H9 (cell line): ENCODE results near the gene LAMA5. TPM values are rescaled to one million over a fixed set of nuclear protein-coding genes. Genes with fewer than 3 reads are reported as not detected.
A peak's percentile ranks its signal among the peaks of the same experiment; 100 is the strongest.

Experiments used
- DNase-seq: peaks from one replicate; pipeline ENCODE4 v3.0.0-alpha.2; 2017
- H2AFZ ChIP-seq: one replicate; pipeline ENCODE4 v1.6.1; 2013; ENCODE audit warnings: mild to moderate bottlenecking, low read length, control low read depth, moderate library complexity
- H2AK5ac ChIP-seq: 2 replicates; pipeline ENCODE4 v1.6.1; 2013; ENCODE audit warnings: low read length, control low read depth, mixed read lengths; ENCODE audit not compliant: insufficient read length
- H2BK120ac ChIP-seq: one replicate; pipeline ENCODE4 v1.6.1; 2013; ENCODE audit warnings: low read depth, mild to moderate bottlenecking, low read length, control low read depth, inconsistent platforms; ENCODE audit not compliant: poor library complexity, severe bottlenecking
- H2BK12ac ChIP-seq: 2 replicates; pipeline ENCODE4 v1.6.1; 2013; ENCODE audit warnings: low read length, control low read depth, mixed read lengths, low read depth; ENCODE audit not compliant: insufficient read length
- H2BK15ac ChIP-seq: 2 replicates; pipeline ENCODE4 v1.6.1; 2013; ENCODE audit warnings: low read depth, low read length, control low read depth
- H2BK20ac ChIP-seq: one replicate; pipeline ENCODE4 v1.6.1; 2013; ENCODE audit warnings: low read depth, mild to moderate bottlenecking, low read length, control low read depth, inconsistent platforms; ENCODE audit not compliant: poor library complexity, severe bottlenecking
- H2BK5ac ChIP-seq: 2 replicates; pipeline ENCODE4 v1.6.1; 2013; ENCODE audit warnings: low read length, control low read depth, mixed read lengths; ENCODE audit not compliant: insufficient read length
- H3K14ac ChIP-seq: 2 replicates; pipeline ENCODE4 v1.6.1; 2013; ENCODE audit warnings: low read length, control low read depth; ENCODE audit not compliant: insufficient read depth
- H3K18ac ChIP-seq: 2 replicates; pipeline ENCODE4 v1.6.1; 2013; ENCODE audit warnings: low read depth, mild to moderate bottlenecking, mixed read lengths, low read length, control low read depth; ENCODE audit not compliant: insufficient read length
- H3K23ac ChIP-seq: 2 replicates; pipeline ENCODE4 v1.6.1; 2013; ENCODE audit warnings: low read length, control low read depth, mixed read lengths, low read depth; ENCODE audit not compliant: insufficient read length
- H3K23me2 ChIP-seq: 2 replicates; pipeline ENCODE4 v1.6.1; 2013; ENCODE audit warnings: low read depth, mild to moderate bottlenecking, mixed read lengths, low read length, control low read depth; ENCODE audit not compliant: insufficient read length, poor library complexity, severe bottlenecking
- H3K27ac ChIP-seq: 2 replicates; pipeline ENCODE4 v1.5.1; 2013; ENCODE audit warnings: low read length, control low read depth, mixed read lengths, low read depth; ENCODE audit not compliant: insufficient read length
- H3K27me3 ChIP-seq: 2 replicates; pipeline ENCODE4 v1.6.1; 2013; ENCODE audit warnings: low read length, control low read depth, inconsistent platforms; ENCODE audit not compliant: insufficient read depth
- H3K4ac ChIP-seq: 2 replicates; pipeline ENCODE4 v1.6.1; 2013; ENCODE audit warnings: low read depth, mild to moderate bottlenecking, control low read depth, inconsistent platforms, low read length, moderate library complexity
- H3K4me1 ChIP-seq: 2 replicates; pipeline ENCODE4 v1.6.1; 2013; ENCODE audit warnings: low read length, control low read depth, inconsistent platforms; ENCODE audit not compliant: insufficient read depth
- H3K4me2 ChIP-seq: 2 replicates; pipeline ENCODE4 v1.6.1; 2013; ENCODE audit warnings: low read length, control low read depth, mixed read lengths; ENCODE audit not compliant: insufficient read length, insufficient read depth
- H3K56ac ChIP-seq: 2 replicates; pipeline ENCODE4 v1.6.1; 2013; ENCODE audit warnings: low read depth, mild to moderate bottlenecking, mixed read lengths, low read length, control low read depth; ENCODE audit not compliant: insufficient read length
- H3K79me1 ChIP-seq: 2 replicates; pipeline ENCODE4 v1.6.1; 2013; ENCODE audit warnings: low read depth, mild to moderate bottlenecking, moderate library complexity, low read length, control low read depth, inconsistent platforms; ENCODE audit not compliant: insufficient read depth, poor library complexity, severe bottlenecking
- H3K79me2 ChIP-seq: 2 replicates; pipeline ENCODE4 v1.6.1; 2013; ENCODE audit warnings: low read length, control low read depth, inconsistent platforms; ENCODE audit not compliant: insufficient read depth
- H3K9ac ChIP-seq: 2 replicates; pipeline ENCODE4 v1.6.1; 2013; ENCODE audit warnings: low read length, control low read depth, mixed read lengths; ENCODE audit not compliant: insufficient read length; ENCODE audit errors: extremely low read depth
- H3K9me3 ChIP-seq: one replicate; pipeline ENCODE4 v1.6.1; 2013; ENCODE audit warnings: low read depth, low read length, inconsistent platforms; ENCODE audit not compliant: control insufficient read depth
- H3T11ph ChIP-seq: one replicate; pipeline ENCODE4 v1.6.1; 2013; ENCODE audit warnings: mild to moderate bottlenecking, low read length, control low read depth, inconsistent platforms
- H4K20me1 ChIP-seq: one replicate; pipeline ENCODE4 v1.6.1; 2013; ENCODE audit not compliant: control insufficient read depth, insufficient read length, insufficient read depth
- H4K5ac ChIP-seq: 2 replicates; pipeline ENCODE4 v1.6.1; 2013; ENCODE audit warnings: low read depth, mild to moderate bottlenecking, mixed read lengths, low read length, control low read depth; ENCODE audit not compliant: insufficient read length
- H4K8ac ChIP-seq: replicated peaks from 2 replicates; pipeline ENCODE4 v1.6.1; 2013; ENCODE audit warnings: low read length, control low read depth, mixed read lengths, low read depth; ENCODE audit not compliant: insufficient read length
- H4K91ac ChIP-seq: 2 replicates; pipeline ENCODE4 v1.6.1; 2013; ENCODE audit warnings: low read depth, mild to moderate bottlenecking, moderate library complexity, mixed read lengths, low read length, control low read depth; ENCODE audit not compliant: insufficient read length
- H3K27ac Mint-ChIP-seq, 3 experiments: 2 replicates in 2 of 3; 3 replicates in 1 of 3; pipeline ENCODE4 v1.8.0; 2020 to 2021; ENCODE audit warnings: mixed read lengths in 3 of 3, mild to moderate bottlenecking in 1 of 3, moderate library complexity in 1 of 3
- H3K27me3 Mint-ChIP-seq: 2 replicates; pipeline ENCODE4 v1.8.0; 2021; ENCODE audit warnings: low read depth, mild to moderate bottlenecking, moderate library complexity, mixed read lengths
- H3K36me3 Mint-ChIP-seq, 3 experiments: 2 replicates in 2 of 3; 3 replicates in 1 of 3; pipeline ENCODE4 v1.8.0; 2020 to 2021; ENCODE audit warnings: low read depth in 3 of 3, mixed read lengths in 3 of 3; ENCODE audit not compliant: insufficient read depth in 1 of 3
- H3K4me1 Mint-ChIP-seq, 2 experiments: 2 replicates each; pipeline ENCODE4 v1.8.0; 2020; ENCODE audit warnings: mixed read lengths in 2 of 2
- H3K4me3 Mint-ChIP-seq, 2 experiments: 2 replicates in 1 of 2; 3 replicates in 1 of 2; pipeline ENCODE4 v1.8.0; 2020 to 2021; ENCODE audit warnings: mild to moderate bottlenecking in 2 of 2, mixed read lengths in 2 of 2, moderate library complexity in 1 of 2
- H3K9me3 Mint-ChIP-seq, 2 experiments: 2 replicates in 1 of 2; 3 replicates in 1 of 2; pipeline ENCODE4 v1.8.0; 2020; ENCODE audit warnings: mild to moderate bottlenecking in 2 of 2, mixed read lengths in 2 of 2, moderate library complexity in 1 of 2
- CTCF ChIP-seq: fragments of 200-600 bp; sonication (generic); conservative IDR thresholded peaks from 3 replicates; pipeline ENCODE4 v1.8.0; 2021; ENCODE audit warnings: antibody characterized with exemption, mild to moderate bottlenecking
- whole genome bisulfite sequencing: extraction: QIAGEN DNeasy Blood & Tissue Kit; methylation state at CpG from one replicate; pipeline ENCODE4 v1.1.7; 2013; ENCODE audit warnings: missing lambda C conversion rate, low lambda C conversion rate, mixed read lengths; ENCODE audit not compliant: insufficient read length; ENCODE audit errors: extremely low coverage; 5-methylcytosine and 5-hydroxymethylcytosine counted together
- total RNA-seq: library from RNA; stranded (reverse); gene quantifications from 2 replicates; pipeline ENCODE4 v1.2.1, GENCODE V29; 2021

Gene LAMA5
- total RNA-seq, 1 experiment from 2014 or later, result 200 TPM

GRCh38 chr20:62388839-62389600 lies 21.9 kb upstream of the LAMA5 start:
- no peak for DNase-seq
- Histone ChIP-seq H3K4ac (no peak overlapping the region), H2BK12ac (no peak overlapping the region), H2BK120ac (no peak overlapping the region), H3K9ac (no peak overlapping the region), H4K5ac (no peak overlapping the region), H3K4me1 (no peaks in the 10 kb centered on the region), H2BK15ac (no peak overlapping the region), H3K23me2 (peaks cover 14% of the 10 kb centered on the region), H4K20me1 (no peaks in the 10 kb centered on the region), H3T11ph (no peak overlapping the region), H3K56ac (no peak overlapping the region), H2BK5ac (no peak overlapping the region), H3K14ac (no peak overlapping the region), H3K9me3 (no peaks in the 10 kb centered on the region), H3K23ac (no peak overlapping the region), H3K79me1 (peaks cover 8% of the 10 kb centered on the region), H2BK20ac (no peak overlapping the region), H3K27me3 (no peaks in the 10 kb centered on the region), H4K8ac (no peak overlapping the region), H2AFZ (no peak overlapping the region), H3K18ac (no peak overlapping the region), H3K27ac (no peak overlapping the region), H3K79me2 (peaks cover 10% of the 10 kb centered on the region; the same call in 1 of the 2 replicates), H3K4me2 (no peak overlapping the region), H2AK5ac (no peak overlapping the region), H4K91ac (no peak overlapping the region)
- Mint-ChIP-seq H3K27ac (peak overlapping the region in 2 of 3 experiments; percentile 73 to 86; a peak in 2 of 7 replicates), H3K4me3 (peak overlapping the region; percentile 89 to 97), H3K36me3 (peaks cover 25 to 38% (median 34%) of the 10 kb centered on the region in 3 experiments; a peak in 6 of 7 replicates), H3K9me3 (no peaks in the 10 kb centered on the region; a peak in 2 of 5 replicates), H3K27me3 (peaks cover 2% of the 10 kb centered on the region; the same call in 1 of the 2 replicates), H3K4me1 (peaks cover 20 to 27% of the 10 kb centered on the region in 2 experiments)
- TF ChIP-seq CTCF, result peak; percentile 36; the same call in 2 of the 3 replicates
- WGBS, result no CpG with 5 or more reads among the region's 11 CpGs
